MM.1S (cell line): ENCODE results near the gene OVOL2.

ENCODE experiments used
- DNase-seq: peaks from one replicate; pipeline ENCODE4 v3.0.0-alpha.2; 2015
- H2AFZ ChIP-seq: fragments of 300-600 bp; sonication (generic); 2 replicates; pipeline ENCODE4 v1.6.0; 2016; ENCODE audit warnings: antibody characterized with exemption, low read length
- H3F3A ChIP-seq: fragments of 300-600 bp; sonication (generic); 2 replicates; pipeline ENCODE4 v1.6.1; 2016; ENCODE audit warnings: mild to moderate bottlenecking, antibody characterized with exemption, low read length, moderate library complexity, mixed read lengths; ENCODE audit not compliant: insufficient read depth
- H3K27ac ChIP-seq: fragments of 300-600 bp; sonication (generic); 2 replicates; pipeline ENCODE4 v1.5.1; 2016; ENCODE audit warnings: mild to moderate bottlenecking, low read length
- H3K27me3 ChIP-seq: fragments of 300-600 bp; sonication (generic); replicated peaks from 2 replicates; pipeline ENCODE4 v1.6.0; 2016; ENCODE audit warnings: low read length; ENCODE audit not compliant: insufficient read depth
- H3K36me3 ChIP-seq: fragments of 300-600 bp; sonication (generic); replicated peaks from 2 replicates; pipeline ENCODE4 v1.6.1; 2016; ENCODE audit warnings: mild to moderate bottlenecking, low read length, mixed read lengths; ENCODE audit not compliant: insufficient read depth
- H3K4me1 ChIP-seq: fragments of 300-600 bp; sonication (generic); 2 replicates; pipeline ENCODE4 v1.6.1; 2016; ENCODE audit warnings: low read length, mixed read lengths
- H3K4me2 ChIP-seq: fragments of 300-600 bp; sonication (generic); 2 replicates; pipeline ENCODE4 v1.6.0; 2016; ENCODE audit warnings: low read depth, low read length
- H3K4me3 ChIP-seq: fragments of 300-600 bp; sonication (generic); 2 replicates; pipeline ENCODE4 v1.5.1; 2016; ENCODE audit warnings: low read length, mixed read lengths
- H3K79me2 ChIP-seq: fragments of 300-600 bp; sonication (generic); 2 replicates; pipeline ENCODE4 v1.6.1; 2016; ENCODE audit warnings: mixed run types, low read length, mixed read lengths
- H3K9ac ChIP-seq: fragments of 300-600 bp; sonication (generic); 2 replicates; pipeline ENCODE4 v1.6.1; 2016; ENCODE audit warnings: low read length, mixed read lengths
- H3K9me2 ChIP-seq: fragments of 300-600 bp; sonication (generic); replicated peaks from 2 replicates; pipeline ENCODE4 v1.6.1; 2016; ENCODE audit warnings: mild to moderate bottlenecking, low read length, mixed read lengths; ENCODE audit not compliant: insufficient read depth
- H3K9me3 ChIP-seq: fragments of 300-600 bp; sonication (generic); replicated peaks from 2 replicates; pipeline ENCODE4 v1.6.1; 2016; ENCODE audit warnings: mild to moderate bottlenecking, low read length, mixed read lengths; ENCODE audit not compliant: insufficient read depth
- H4K20me1 ChIP-seq: fragments of 300-600 bp; sonication (generic); 2 replicates; pipeline ENCODE4 v1.6.1; 2016; ENCODE audit warnings: mild to moderate bottlenecking, low read length, moderate library complexity, mixed read lengths; ENCODE audit not compliant: insufficient read depth
- CTCF ChIP-seq: fragments of 300-600 bp; sonication (generic); IDR thresholded peaks from 2 replicates; pipeline ENCODE4 v1.5.1; 2016; ENCODE audit warnings: antibody characterized with exemption, low read length, mixed read lengths
- EZH2 ChIP-seq: fragments of 300-600 bp; sonication (generic); optimal IDR thresholded peaks from 2 replicates; pipeline ENCODE3; 2017; ENCODE audit warnings: low read depth, mild to moderate bottlenecking, antibody characterized with exemption, low read length, mixed read lengths
- EZH2phosphoT487 ChIP-seq: fragments of 300-600 bp; sonication (generic); IDR thresholded peaks from 2 replicates; pipeline ENCODE4 v1.6.1; 2018; ENCODE audit warnings: antibody characterized with exemption, low read length

Gene OVOL2

GRCh38 chr20:18059603-18060002 lies 1.9 kb upstream of the OVOL2 start:
- Histone ChIP-seq H3K4me3 (no peak overlapping the region), H4K20me1 (no peaks in the 10 kb centered on the region), H3K9ac (no peak overlapping the region), H3K27me3 (peaks cover 8% of the 10 kb centered on the region), H3K36me3 (no peaks in the 10 kb centered on the region), H3K9me3 (no peaks in the 10 kb centered on the region), H3K4me1 (peaks cover 13% of the 10 kb centered on the region), H3K4me2 (no peak overlapping the region), H3K79me2 (peaks cover 12% of the 10 kb centered on the region), H3K9me2 (no peaks in the 10 kb centered on the region), H2AFZ (no peak overlapping the region), H3F3A (peaks cover 14% of the 10 kb centered on the region), H3K27ac (no peak overlapping the region)
- DNase-seq, result no peak
- no peak for TF ChIP-seq EZH2phosphoT487
- no peak for TF ChIP-seq CTCF
- no peak for TF ChIP-seq EZH2

GRCh38 chr20:18058661-18059467 lies 1.1 kb upstream of the OVOL2 start:
- no peak for DNase-seq
- no peaks in the 10 kb centered on the region for H4K20me1 ChIP-seq
- H3K27me3 ChIP-seq, result peaks cover 8% of the 10 kb centered on the region

GRCh38 chr20:18057994-18058349 lies 256 bp upstream of the OVOL2 start:
- H3K9ac ChIP-seq, result peak overlapping the region; percentile 74; the same call in 1 of the 2 replicates

More at GRCh38 chr20:18058661-18059467, 1.1 kb upstream of the OVOL2 start:
- Histone ChIP-seq H3K79me2 (peaks cover 16% of the 10 kb centered on the region), H3K4me2 (no peak overlapping the region), H3F3A (peaks cover 14% of the 10 kb centered on the region), H3K9ac (no peak overlapping the region), H3K4me3 (no peak overlapping the region), H3K27ac (no peak overlapping the region), H3K36me3 (no peaks in the 10 kb centered on the region), H3K4me1 (peaks cover 13% of the 10 kb centered on the region), H2AFZ (no peak overlapping the region), H3K9me2 (no peaks in the 10 kb centered on the region), H3K9me3 (no peaks in the 10 kb centered on the region)
- TF ChIP-seq EZH2phosphoT487, result no peak
- TF ChIP-seq CTCF, result no peak
- no peak for TF ChIP-seq EZH2

More at GRCh38 chr20:18057994-18058349, 256 bp upstream of the OVOL2 start:
- Histone ChIP-seq H3K79me2 (peaks cover 21% of the 10 kb centered on the region), H3K9me3 (no peaks in the 10 kb centered on the region), H3K27me3 (peaks cover 8% of the 10 kb centered on the region), H3K4me1 (peaks cover 13% of the 10 kb centered on the region), H3K27ac (no peak overlapping the region), H3K4me2 (peak overlapping the region; percentile 93), H3K4me3 (peak overlapping the region; percentile 86), H3F3A (peaks cover 14% of the 10 kb centered on the region), H4K20me1 (no peaks in the 10 kb centered on the region), H2AFZ (peak overlapping the region; percentile 99), H3K9me2 (no peaks in the 10 kb centered on the region), H3K36me3 (no peaks in the 10 kb centered on the region)
- no peak for DNase-seq
- no peak for TF ChIP-seq EZH2
- TF ChIP-seq CTCF, result no peak
- TF ChIP-seq EZH2phosphoT487, result no peak
